Lower lobe of right lung (tissue), 2 donors: Measurements from ENCODE around the gene MLC1. TPM values are rescaled to one million over a fixed set of nuclear protein-coding genes. Genes with fewer than 3 reads are reported as not detected.

Experiments
- ATAC-seq, 2 donors: fragments of 200-7000 bp; cut with Tn5 transposase; one replicate each; pipeline ENCODE4 v1.9.1; 2020 to 2022; ENCODE audit warnings: mild to moderate bottlenecking in 2 of 2, moderate library complexity in 2 of 2
- DNase-seq: peaks from one replicate; pipeline ENCODE4 v3.0.0-alpha.2; 2020
- H3K27ac ChIP-seq: fragments of 200-600 bp; one replicate; pipeline ENCODE4 v1.8.0; 2022
- H3K27me3 ChIP-seq: fragments of 200-600 bp; one replicate; pipeline ENCODE4 v1.8.0; 2022; ENCODE audit warnings: low read depth
- H3K36me3 ChIP-seq: fragments of 200-600 bp; one replicate; pipeline ENCODE4 v1.8.0; 2022; ENCODE audit warnings: mild to moderate bottlenecking
- H3K4me1 ChIP-seq: fragments of 200-600 bp; one replicate; pipeline ENCODE4 v1.8.0; 2022
- H3K4me3 ChIP-seq: fragments of 200-600 bp; one replicate; pipeline ENCODE4 v1.8.0; 2022; ENCODE audit warnings: mild to moderate bottlenecking
- H3K9me3 ChIP-seq: fragments of 200-600 bp; one replicate; pipeline ENCODE4 v1.8.0; 2022
- CTCF ChIP-seq: fragments of 200-600 bp; IDR thresholded peaks from one replicate; pipeline ENCODE4 v1.8.0; 2022; ENCODE audit warnings: antibody characterized with exemption, mild to moderate bottlenecking
- intact Hi-C: fragments of 100-400 bp; cut with DNase I; formaldehyde crosslinking; loops from one replicate; pipeline ENCODE4 v1.11.0; 2022
- long read RNA-seq: library from polyadenylated mRNA; unstranded; transcript quantifications from one replicate; pipeline ENCODE4 v2.0.0, GENCODE V29; 2021
- total RNA-seq: library from RNA; stranded (reverse); fragmentation: NEBNext Ultra II Directional; extraction: Animal tissue kit (Norgen Biotek cat#: 25700); gene quantifications from one replicate; pipeline ENCODE4 v1.2.1, GENCODE V29; 2021
- donor health status: DM: no; HTN: yes; CAD: no; lungs with severe emphysema.

The MLC1 gene
- 3.2 TPM for total RNA-seq
- long read RNA-seq: 0 reads

DNA sequence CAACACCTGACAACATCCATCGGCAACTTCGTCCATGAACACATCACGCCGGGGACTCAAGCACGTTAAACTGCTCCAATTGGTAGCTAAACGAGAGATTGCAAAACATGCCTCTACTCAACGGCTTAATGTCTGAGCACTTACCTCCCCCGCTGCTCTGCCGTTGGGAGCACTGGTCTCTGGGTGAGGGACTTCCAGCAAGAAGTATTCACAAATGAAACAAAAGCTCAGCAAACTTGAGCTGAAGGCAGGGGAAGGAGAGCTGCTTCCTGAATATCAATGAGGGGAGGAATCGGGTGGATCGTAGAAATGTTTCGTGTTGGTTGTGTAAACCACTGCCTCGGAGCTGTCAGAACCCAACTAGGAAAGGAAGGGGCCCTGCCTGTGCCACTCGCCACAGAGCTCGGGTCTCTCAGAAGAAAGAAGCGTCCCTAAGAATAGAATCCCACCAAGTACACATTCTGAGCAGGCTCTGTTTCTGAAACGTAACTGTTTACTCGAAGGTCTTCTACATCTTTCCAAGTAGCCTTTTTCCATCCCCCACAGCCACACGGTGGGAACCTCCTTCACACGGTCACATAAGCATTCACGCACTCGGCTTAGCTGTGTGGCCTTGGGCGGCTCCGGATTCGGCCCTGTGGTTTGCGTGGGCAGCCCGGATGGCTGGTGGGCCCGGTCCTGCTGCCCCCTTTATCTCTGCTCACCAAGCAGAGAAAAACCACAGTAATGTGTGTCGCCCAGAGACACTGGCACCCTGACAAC lies at the start of gene MLC1:
TSS of gene MLC1 (minus strand) at position 216 of the 762 bp plus-strand sequence. CDS start 524 bp downstream, outside the sequence.
- no peak within 1 kb of the TSS for H3K27ac ChIP-seq
- intact Hi-C loops: no loop called here
- no peak for TF ChIP-seq CTCF
- peaks cover 34% of the 10 kb centered on the region for H3K27me3 ChIP-seq
- H3K4me3 ChIP-seq: peak within 1 kb of the TSS; percentile 4
- DNase-seq: no peak
- no peaks in the 10 kb centered on the region for H3K4me1 ChIP-seq
- peak in 1 of 2 donors; percentile 32 for ATAC-seq
- no peaks in the 10 kb centered on the region for H3K36me3 ChIP-seq
- H3K9me3 ChIP-seq: no peaks in the 10 kb centered on the region

DNA sequence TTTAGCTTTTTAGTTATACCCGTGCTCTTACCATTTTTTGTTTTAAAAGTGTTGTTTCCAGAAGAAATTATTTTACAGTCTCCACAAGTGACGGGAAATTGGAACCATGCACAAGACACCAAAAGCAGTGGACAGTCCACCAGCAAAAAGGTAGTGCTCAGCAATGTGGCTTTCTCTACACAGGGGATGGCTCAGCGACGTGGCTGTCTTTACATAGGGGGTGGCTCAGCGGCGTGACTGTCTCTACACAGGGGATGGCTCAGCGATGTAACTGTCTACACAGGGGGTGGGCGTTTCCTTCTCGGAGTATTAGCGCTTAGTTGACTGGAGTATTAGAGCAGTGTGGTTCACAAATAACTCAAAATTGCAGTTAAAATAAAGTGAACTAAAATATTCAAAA lies 49.3 kb upstream of the MLC1 start:
- no peak for TF ChIP-seq CTCF
- Histone ChIP-seq H3K36me3 (no peaks in the 10 kb centered on the region), H3K4me3 (no peak overlapping the region), H3K27me3 (no peaks in the 10 kb centered on the region), H3K4me1 (no peaks in the 10 kb centered on the region), H3K9me3 (no peaks in the 10 kb centered on the region), H3K27ac (no peak overlapping the region)
- DNase-seq: no peak
- ATAC-seq: no peak
- intact Hi-C loops: no loop called here

DNA sequence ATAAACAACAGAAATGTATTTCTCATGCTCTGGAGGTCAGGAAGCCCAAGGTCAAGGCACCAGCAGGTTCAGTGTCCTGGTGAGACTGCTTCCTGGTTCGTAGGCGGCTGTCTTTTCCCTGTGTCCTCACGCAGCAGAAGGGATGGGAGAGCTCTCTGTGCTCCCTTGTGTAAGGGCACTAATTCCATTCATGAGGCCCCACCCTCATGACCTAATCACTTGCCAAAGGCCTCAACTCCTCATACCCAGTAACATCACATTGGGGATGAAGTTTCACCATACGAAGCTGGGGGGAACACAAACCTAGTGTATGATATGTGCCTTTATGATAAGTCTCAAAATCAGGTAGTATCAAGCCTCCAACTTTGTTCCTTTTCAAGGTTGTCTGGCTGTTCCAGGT lies 46.7 kb upstream of the MLC1 start:
- intact Hi-C loops: no loop called here
- H3K9me3 ChIP-seq: no peaks in the 10 kb centered on the region
- ATAC-seq (no peak), DNase-seq (no peak)
- H3K4me3 ChIP-seq: no peak overlapping the region
- no peak overlapping the region for H3K27ac ChIP-seq
- no peaks in the 10 kb centered on the region for H3K4me1 ChIP-seq
- no peaks in the 10 kb centered on the region for H3K36me3 ChIP-seq
- H3K27me3 ChIP-seq: no peaks in the 10 kb centered on the region
- TF ChIP-seq CTCF: no peak

DNA sequence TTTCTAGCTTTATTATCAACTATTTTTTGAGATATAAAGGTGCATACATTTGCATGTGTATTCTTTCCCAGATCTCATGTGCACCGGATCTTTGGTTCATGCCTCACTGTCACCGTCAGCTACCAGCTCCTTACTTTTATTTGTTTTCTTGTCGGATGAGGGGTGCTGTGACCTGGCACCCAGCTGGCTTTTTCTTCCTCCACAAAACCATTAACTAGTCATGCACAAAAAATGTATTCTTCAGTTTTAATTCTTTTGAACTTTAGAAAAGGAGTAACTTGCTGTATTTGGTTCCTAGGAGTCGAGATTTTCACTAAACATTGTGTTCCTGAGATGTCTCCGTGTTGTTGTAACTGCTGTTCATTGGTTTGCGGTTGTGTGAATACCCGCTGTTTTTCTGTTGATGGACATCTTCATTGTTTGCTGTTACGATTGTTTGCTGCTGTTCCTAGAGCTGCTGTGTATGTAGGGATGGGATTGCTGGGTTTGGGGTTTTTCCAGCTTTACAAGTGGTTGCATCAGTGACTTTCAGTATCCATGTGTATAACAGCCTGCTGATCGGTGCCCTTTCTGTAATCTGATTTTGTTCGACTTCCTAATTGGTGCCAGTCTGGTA lies 44.0 kb upstream of the MLC1 start:
- H3K4me1 ChIP-seq: no peaks in the 10 kb centered on the region
- intact Hi-C loops: no loop called here
- no peak for TF ChIP-seq CTCF
- no peaks in the 10 kb centered on the region for H3K36me3 ChIP-seq
- DNase-seq: no peak
- no peaks in the 10 kb centered on the region for H3K27me3 ChIP-seq
- H3K4me3 ChIP-seq: no peak overlapping the region
- no peaks in the 10 kb centered on the region for H3K9me3 ChIP-seq
- no peak overlapping the region for H3K27ac ChIP-seq
- no peak for ATAC-seq

DNA sequence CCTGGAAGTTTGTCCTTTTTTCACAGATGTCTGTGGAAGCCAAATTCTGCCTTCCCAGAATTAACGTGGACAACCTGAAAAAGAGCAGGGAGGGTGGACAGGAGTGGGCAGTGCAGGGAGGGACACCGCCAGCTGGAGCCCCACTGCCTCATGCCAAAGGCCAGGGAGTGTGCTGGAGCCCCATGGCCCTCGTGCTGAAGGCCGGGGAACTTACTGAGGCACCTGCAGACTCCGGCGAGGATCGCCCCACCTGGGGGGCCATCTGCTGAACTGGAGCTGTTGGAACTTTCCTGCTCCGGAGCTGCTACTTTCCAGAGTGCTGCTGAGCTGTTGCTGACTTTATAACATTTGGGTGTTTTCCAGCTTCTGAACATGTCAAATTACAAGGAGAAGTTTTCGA lies 39.8 kb upstream of the MLC1 start:
- H3K4me1 ChIP-seq: no peaks in the 10 kb centered on the region
- H3K9me3 ChIP-seq: peaks cover 12% of the 10 kb centered on the region
- H3K36me3 ChIP-seq: no peaks in the 10 kb centered on the region
- ATAC-seq (no peak), DNase-seq (no peak)
- TF ChIP-seq CTCF: no peak
- H3K27ac ChIP-seq: no peak overlapping the region
- intact Hi-C loops: no loop called here
- H3K4me3 ChIP-seq: no peak overlapping the region
- no peaks in the 10 kb centered on the region for H3K27me3 ChIP-seq
